CMK (cell line): ENCODE data around the gene C17orf107.

Source experiments
- DNase-seq: peaks from one replicate; pipeline ENCODE4 v3.0.0-alpha.2; 2010; ENCODE audit warnings: low read depth

The C17orf107 gene

DNA sequence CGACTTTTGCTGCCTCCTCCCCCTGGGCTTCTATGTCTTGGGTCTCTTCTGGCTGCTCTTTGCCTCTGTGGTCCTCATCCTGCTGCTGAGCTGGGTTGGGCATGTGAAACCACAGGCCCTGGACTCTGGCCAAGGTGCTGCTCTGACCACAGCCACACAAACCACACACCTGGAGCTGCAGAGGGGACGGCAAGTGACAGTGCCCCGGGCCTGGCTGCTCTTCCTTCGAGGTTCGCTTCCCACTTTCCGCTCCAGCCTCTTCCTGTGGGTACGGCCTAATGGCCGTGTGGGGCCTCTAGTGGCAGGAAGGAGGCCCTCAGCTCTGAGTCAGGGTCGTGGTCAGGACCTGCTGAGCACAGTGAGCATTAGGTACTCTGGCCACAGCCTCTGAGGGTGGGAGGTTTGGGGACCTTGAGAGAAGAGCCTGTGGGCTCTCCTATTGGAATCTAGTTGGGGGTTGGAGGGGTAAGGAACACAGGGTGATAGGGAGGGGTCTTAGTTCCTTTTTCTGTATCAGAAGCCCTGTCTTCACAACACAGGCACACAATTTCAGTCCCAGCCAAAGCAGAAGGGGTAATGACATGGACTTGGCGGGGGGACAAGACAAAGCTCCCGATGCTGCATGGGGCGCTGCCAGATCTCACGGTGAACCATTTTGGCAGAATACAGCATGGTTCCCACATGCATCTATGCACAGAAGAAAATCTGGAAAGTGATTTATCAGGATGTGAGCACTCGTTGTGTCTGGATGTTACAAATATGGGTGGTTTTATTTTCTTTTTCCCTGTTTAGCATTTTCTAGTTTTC is 35.0 kb downstream of the C17orf107 start:
- DNase-seq, result no peak

DNA sequence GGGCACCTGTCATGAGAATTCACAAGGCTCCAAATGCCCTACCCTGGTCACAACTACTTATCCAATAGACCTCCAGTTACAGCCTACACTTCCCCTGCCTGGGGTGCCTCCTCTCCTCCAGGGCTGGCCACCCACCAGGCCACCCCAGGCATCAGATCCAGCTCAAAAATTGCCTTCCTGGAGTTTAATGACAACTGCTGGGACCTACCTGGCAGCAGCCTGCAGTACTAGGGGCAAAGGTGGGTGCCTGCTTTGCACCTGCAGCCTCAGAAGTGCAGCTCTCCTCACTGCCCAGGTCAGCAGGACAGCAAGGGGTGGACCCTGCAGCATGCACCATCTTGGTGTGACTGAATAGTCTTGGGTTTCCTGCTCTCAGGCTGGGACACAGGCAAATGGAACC is 36.3 kb downstream of the C17orf107 start:
- no peak for DNase-seq

DNA sequence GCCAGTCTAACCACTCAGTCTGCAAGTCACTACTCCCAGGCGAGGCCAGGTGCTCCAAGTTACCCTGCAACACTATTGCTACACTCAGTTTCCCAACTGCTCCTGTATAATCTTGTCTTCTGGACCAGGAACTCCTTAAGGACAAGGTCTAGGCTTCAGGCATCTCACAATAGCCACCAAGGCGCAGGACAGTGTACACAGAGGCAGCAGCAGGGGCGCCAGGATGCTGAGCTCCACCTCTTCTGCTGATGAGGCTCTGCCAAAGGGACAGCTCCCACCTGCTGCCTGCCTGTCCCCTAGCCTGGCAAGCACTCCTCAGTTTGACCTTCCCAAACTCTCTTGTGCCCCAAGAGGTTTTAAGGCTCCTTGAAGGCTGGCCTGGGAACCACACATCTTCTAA is 37.1 kb downstream of the C17orf107 start:
- no peak for DNase-seq

- no peak for DNase-seq
These were observed 38.2 kb downstream of the C17orf107 start for GRCh38 chr17:4937553-4937952.

- DNase-seq, result no peak
These were observed 38.7 kb downstream of the C17orf107 start for GRCh38 chr17:4938069-4938491.

GRCh38 chr17:4938688-4939545 is 39.6 kb downstream of the C17orf107 start:
- no peak for DNase-seq

- no peak for DNase-seq
These were observed 40.1 kb downstream of the C17orf107 start for GRCh38 chr17:4939546-4939795.

- DNase-seq, result peak; percentile 90
These were observed 40.6 kb downstream of the C17orf107 start, which contains the start of the genes RNF167 and SLC25A11 for GRCh38 chr17:4939796-4940554. Gene RNF167, plus strand, starts transcription at chr17:4940268. Its CDS starts 642 bp downstream, at chr17:4940910. Gene SLC25A11, minus strand, starts transcription at chr17:4940046. Its CDS starts 136 bp downstream, at chr17:4939910.

GRCh38 chr17:4940555-4941318 is 41.4 kb downstream of the C17orf107 start:
- DNase-seq, result no peak

- DNase-seq, result no peak
These were observed 41.9 kb downstream of the C17orf107 start for GRCh38 chr17:4941319-4941610.

GRCh38 chr17:4942760-4943508 is 43.6 kb downstream of the C17orf107 start:
- no peak for DNase-seq

- DNase-seq, result no peak
These were observed 44.8 kb downstream of the C17orf107 start for GRCh38 chr17:4944163-4944553.

- DNase-seq, result no peak
These were observed 45.3 kb downstream of the C17orf107 start for GRCh38 chr17:4944554-4945175.

DNA sequence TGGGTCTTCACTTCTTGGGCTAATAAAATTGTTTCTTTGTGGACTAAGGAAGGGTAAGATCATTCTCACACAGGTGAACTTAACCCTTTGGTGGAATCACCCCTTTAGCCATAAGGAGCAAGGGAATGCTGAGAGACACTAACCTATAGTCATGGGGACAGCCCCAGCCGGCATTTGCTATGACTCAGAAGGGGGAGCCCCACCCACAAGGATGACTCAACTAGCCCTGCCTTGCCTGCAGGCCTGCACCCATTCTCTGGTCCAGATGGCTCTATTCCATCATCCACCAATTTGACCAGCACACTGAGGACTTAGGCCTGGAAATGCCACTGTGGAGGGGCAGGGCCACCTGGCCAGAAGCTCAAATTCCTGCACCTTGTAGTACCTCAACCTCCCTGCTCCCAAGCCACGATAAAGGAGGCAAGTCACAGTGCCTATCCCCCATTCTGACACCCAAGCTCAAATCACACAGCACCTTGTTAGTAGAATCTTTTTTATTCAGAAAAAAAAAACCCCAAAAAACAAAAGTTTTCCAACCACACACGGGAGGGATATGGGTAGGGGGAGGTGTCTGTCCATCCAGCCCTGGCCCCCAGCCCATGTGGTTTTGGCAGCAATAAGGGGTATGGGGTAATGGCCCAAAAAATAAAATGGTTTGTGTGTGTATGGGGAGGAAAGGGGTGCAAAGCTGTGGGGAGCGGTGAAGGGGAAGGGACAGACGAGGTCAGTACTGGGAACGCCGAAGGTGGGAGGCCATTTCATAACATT is 46.0 kb downstream of the C17orf107 start:
- no peak for DNase-seq

- no peak for DNase-seq
These were observed 46.6 kb downstream of the C17orf107 start for GRCh38 chr17:4945944-4946280.

GRCh38 chr17:4946312-4946976 is 47.1 kb downstream of the C17orf107 start:
- no peak for DNase-seq

- no peak for DNase-seq
These were observed 47.7 kb downstream of the C17orf107 start for GRCh38 chr17:4947010-4947410.

- no peak for DNase-seq
These were observed 48.3 kb downstream of the C17orf107 start for GRCh38 chr17:4947411-4948165.
